GM12875 (cell line): ENCODE data around the gene ASCL2.

Source experiments
- H3K4me3 ChIP-seq: one replicate; pipeline ENCODE4 v1.5.1; 2011; ENCODE audit warnings: low read depth, low read length, control low read depth
- TF ChIP-seq, protein P1 (sequence below): IDR thresholded peaks from 2 replicates; pipeline ENCODE4 v1.5.1; 2011; ENCODE audit warnings: low read depth, mild to moderate bottlenecking, control low read depth, inconsistent platforms, low read length, moderate library complexity, borderline replicate concordance; ENCODE audit not compliant: insufficient read depth

The ASCL2 gene

DNA sequence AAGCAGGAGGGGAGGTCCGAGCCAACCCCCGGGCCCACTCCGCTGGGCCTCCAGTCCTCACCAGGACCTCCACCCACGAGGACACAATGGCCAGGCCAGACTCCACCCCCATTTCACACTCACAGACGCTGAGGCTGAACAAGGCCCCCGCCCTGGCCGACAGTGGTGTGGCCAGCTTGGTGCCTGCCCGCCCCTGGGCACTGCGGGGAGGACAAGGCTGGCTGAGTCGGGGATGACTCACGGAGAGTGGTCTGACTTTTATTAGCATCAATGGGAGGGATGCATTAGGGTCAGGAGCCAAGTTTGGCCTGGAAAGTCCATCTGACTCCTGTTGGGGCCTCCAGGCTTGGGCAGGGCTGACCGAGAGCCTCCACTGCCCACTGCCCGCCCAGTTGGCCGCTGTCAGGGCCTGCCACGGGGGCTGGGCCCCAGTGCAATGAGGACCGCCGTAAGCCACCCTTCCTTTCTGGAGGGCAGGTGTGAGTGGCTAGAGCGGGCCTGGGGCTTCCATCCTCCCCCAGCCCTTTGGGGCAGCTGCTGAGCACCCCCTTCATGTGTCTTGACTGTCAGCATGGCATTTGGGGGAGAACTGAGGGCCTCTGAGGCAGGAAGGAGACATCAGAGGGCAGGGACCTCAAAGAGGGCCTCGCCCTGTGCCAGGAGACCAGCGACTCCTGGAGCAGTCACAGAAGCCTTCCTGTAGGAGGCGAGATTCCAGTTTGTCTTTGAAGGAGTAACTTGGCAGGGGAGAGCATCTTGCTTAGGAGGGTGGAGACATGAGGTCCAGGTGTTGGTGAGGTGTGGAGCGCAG lies 42.0 kb upstream of the ASCL2 start:
- H3K4me3 ChIP-seq: no peak overlapping the region
- TF ChIP-seq, protein P1, sequence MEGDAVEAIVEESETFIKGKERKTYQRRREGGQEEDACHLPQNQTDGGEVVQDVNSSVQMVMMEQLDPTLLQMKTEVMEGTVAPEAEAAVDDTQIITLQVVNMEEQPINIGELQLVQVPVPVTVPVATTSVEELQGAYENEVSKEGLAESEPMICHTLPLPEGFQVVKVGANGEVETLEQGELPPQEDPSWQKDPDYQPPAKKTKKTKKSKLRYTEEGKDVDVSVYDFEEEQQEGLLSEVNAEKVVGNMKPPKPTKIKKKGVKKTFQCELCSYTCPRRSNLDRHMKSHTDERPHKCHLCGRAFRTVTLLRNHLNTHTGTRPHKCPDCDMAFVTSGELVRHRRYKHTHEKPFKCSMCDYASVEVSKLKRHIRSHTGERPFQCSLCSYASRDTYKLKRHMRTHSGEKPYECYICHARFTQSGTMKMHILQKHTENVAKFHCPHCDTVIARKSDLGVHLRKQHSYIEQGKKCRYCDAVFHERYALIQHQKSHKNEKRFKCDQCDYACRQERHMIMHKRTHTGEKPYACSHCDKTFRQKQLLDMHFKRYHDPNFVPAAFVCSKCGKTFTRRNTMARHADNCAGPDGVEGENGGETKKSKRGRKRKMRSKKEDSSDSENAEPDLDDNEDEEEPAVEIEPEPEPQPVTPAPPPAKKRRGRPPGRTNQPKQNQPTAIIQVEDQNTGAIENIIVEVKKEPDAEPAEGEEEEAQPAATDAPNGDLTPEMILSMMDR: no peak

DNA sequence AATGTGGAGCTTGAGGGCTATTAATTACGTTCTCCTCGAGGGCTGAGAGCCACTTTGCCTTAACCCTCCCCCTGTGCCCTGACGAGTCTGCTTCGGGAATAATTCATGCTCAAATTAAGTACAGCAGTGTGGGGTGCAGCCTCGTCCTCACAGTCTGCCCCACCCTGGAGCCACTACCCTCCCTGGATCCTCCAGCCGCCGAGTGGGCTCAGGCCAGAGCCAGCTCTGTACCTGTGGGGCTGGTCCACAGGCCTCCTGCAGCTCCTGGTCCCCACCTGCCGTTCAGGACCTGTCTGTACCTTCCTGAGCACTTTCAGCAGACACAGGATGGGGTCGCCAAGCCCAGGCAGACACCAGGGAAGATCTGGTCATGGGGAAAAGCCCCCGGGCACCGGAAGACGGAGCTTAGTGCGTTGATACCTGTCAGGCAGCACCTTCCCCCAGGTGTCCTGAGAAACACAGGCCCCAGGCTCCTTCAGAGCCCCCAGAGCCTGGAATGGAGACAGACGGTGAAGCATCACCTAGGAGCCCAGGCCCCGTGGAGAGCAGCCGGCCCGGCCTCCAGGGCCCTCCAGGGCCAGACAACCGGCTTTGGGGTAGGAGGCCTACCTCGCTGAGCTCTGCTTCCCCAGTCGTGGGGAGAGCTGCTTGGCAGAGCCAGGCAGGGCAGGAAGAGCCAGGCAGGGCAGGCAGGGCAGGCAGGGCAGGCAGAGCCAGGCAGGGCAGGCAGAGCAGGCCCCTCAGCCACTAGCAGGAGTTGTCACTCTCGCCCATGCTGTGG lies 41.2 kb upstream of the ASCL2 start:
- no peak overlapping the region for H3K4me3 ChIP-seq
- TF ChIP-seq, protein P1: no peak

DNA sequence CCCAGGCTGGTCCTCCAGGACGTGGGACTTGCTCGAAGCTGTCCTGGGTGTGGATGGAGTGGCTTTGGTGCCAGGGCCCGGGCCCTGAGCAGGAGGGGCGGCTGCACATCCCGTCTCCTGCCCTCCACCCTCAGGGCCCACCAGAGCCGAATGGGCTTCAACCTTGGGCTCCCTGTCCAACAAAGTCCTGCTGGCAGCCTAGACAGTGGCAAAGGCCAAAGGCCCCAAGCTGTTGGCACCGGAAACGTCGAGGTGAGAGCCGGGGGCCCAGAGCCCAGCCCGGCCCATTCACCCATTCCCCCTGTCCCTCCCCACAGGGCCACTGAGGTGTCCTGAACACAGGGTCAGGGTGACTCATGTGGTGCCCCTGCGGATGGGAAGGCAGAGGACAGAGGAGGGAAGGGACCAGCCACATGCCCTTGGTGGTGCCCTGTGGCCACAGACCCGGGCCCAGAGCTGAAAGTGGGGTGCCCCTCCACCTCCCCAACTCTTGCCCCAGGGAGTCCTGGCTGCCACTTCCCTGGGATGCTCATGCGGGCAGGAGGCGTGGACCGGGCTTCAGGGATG lies 40.5 kb upstream of the ASCL2 start:
- TF ChIP-seq, protein P1: no peak
- no peak overlapping the region for H3K4me3 ChIP-seq

DNA sequence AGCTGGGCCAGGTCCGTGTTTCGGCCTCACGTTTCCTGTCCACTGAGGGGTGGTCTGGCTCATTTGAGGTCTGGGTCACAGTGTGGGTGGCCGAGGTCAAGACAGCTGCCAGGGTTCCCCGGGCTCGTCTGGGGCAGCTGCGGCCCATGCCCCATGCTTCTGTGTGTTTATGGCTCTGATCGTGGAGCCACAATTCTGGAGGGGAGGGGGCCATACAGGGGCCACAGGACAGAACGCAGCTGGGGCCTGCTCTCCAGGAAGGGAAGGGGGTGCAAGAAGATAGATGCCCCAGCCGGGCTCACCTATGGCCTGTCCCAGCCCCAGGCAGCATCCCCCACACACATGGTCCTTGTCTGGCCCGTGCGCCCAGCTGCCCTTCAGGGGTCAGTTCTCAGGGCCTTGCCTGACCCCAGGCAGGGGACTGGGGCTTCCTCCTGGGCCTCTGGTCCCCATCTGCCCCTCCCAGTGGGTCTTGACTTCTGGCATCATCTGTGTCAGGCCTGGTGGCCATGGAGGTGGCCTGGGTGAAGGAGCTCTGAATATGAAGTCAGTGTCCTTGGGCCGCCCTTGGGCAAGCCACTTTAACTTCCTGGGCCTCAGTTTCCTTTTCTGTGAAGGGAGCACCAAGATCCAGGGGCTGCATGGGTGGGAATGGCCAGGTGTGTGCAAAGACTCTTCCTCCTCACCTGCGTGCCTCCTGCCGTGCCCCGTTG lies 39.8 kb upstream of the ASCL2 start:
- TF ChIP-seq, protein P1: no peak

DNA sequence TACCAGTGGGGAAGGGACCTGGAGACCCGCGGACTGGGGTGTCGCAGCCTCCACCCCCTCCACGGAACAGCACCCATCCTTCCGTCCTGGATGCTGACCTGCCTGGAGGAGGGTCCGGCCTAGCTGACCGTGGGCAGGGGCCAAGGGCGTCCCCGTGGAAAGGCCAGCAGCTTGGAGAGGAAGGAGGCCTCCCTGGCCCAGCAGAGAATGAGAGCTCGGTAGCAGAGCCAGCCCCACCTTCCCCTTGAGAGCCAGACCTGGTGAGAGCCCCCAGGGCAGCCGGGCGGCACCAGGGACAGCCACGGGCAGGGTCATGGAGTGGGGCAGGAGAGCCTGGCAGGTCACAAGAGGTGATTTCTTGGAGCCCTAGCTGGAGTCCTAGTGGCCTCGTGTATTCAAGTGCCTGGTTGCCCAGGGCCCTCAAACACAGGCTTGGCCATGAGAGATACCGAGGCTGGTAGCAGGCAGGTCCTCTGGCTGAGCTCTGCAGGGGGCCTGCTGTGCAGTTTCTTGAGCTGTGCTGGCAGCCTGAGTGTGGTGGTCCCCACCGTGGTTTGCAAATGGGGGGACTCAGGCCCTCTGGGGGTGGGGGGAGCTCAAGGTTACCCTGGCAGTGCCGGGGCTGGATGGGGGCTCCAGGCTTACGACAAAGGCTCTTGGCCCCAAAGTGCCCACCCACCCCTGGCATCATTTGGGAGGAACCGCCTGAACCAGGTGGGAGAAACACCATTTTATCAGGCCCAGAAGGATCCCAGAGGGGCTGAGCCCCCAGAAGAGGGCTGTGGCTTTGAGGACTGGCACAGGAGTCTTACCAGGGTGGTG lies 39.1 kb upstream of the ASCL2 start:
- TF ChIP-seq, protein P1: no peak
- H3K4me3 ChIP-seq: no peak overlapping the region

More for the DNA sequence above, 39.8 kb upstream of the ASCL2 start:
- no peak overlapping the region for H3K4me3 ChIP-seq

DNA sequence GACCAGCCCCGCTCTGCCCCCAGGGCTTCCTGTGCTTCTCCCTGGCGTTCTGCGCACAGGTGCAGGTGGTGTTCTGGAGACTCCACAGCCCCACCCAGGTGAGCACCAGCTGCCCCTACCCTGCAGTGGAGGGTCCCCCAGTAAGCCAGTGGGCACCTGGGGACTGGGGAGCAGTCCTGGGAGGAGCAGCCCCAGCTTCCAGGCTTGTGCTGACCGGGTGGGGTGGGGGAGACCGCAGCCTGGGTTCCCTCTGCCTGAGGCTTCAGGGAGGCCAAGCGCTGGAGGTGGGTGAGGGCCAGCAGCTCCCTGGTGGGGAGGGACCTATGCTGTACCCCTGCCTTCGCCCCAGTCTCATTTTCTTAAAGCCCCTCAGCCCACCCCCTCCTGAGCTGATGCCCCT lies 38.3 kb upstream of the ASCL2 start:
- no peak overlapping the region for H3K4me3 ChIP-seq
- TF ChIP-seq, protein P1: no peak
